Effector memory CD4-positive, alpha-beta T cell (primary cell): ENCODE results near the gene IGFALS.

Experiments
- DNase-seq, 3 donors: peaks; one replicate each; pipeline ENCODE4 v3.0.0-alpha.2; 2020
- H3K27ac ChIP-seq: 2 replicates; pipeline ENCODE4 v1.7.0; 2013; ENCODE audit warnings: mild to moderate bottlenecking, low read length, moderate library complexity; ENCODE audit not compliant: insufficient read depth, poor library complexity, severe bottlenecking
- H3K27me3 ChIP-seq: replicated peaks from 2 replicates; pipeline ENCODE4 v1.7.0; 2013; ENCODE audit warnings: mild to moderate bottlenecking, low read length; ENCODE audit not compliant: insufficient read depth, control insufficient read depth, poor library complexity, severe bottlenecking
- H3K36me3 ChIP-seq: 2 replicates; pipeline ENCODE4 v1.7.0; 2013; ENCODE audit warnings: mild to moderate bottlenecking, low read length, moderate library complexity; ENCODE audit not compliant: control insufficient read depth, insufficient read depth
- H3K4me1 ChIP-seq: 2 replicates; pipeline ENCODE4 v1.7.0; 2013; ENCODE audit warnings: low read length, mild to moderate bottlenecking; ENCODE audit not compliant: control insufficient read depth, insufficient read depth, poor library complexity, severe bottlenecking
- H3K4me3 ChIP-seq: 2 replicates; pipeline ENCODE4 v1.7.0; 2013; ENCODE audit warnings: low read length, low read depth, mild to moderate bottlenecking; ENCODE audit not compliant: insufficient read depth, poor library complexity, severe bottlenecking
- H3K9me3 ChIP-seq: 2 replicates; pipeline ENCODE4 v1.7.0; 2013; ENCODE audit warnings: mild to moderate bottlenecking, low read length, moderate library complexity; ENCODE audit not compliant: control insufficient read depth

IGFALS gene

DNA sequence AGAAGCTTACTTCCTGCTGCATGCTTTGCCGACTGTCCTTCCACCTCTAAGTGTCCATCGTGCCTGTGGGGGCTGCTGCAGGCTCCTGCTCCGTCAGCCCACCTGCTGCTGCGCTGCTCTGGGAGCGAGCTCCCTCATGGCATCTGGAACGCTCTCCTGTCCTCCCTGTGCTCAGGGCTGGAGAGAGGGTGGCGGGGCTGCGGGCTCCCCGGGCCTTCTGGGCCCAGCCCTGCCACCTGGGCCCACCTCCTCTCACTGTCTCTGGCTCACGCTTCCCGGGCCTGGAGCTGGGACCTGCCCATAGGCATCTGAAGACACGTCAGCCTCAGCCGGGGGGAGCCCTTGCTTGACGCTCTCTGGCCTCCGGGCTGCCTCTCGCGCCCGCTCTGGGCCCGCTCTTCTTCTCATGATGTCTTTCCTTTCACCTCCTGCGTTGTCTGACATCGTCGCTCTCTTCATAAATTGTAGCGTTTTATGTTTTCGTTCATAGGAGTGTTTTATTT, 49.1 kb downstream of the IGFALS start:
- H3K4me3 ChIP-seq, result no peak overlapping the region
- H3K9me3 ChIP-seq, result no peaks in the 10 kb centered on the region
- no peaks in the 10 kb centered on the region for H3K4me1 ChIP-seq
- no peak for DNase-seq
- peaks cover 54% of the 10 kb centered on the region for H3K36me3 ChIP-seq
- no peak overlapping the region for H3K27ac ChIP-seq
- H3K27me3 ChIP-seq, result no peaks in the 10 kb centered on the region

- Histone ChIP-seq H3K4me3 (no peak overlapping the region), H3K4me1 (no peaks in the 10 kb centered on the region), H3K36me3 (peaks cover 46% of the 10 kb centered on the region), H3K9me3 (no peaks in the 10 kb centered on the region), H3K27me3 (no peaks in the 10 kb centered on the region), H3K27ac (no peak overlapping the region)
- DNase-seq, result no peak
Observed at GRCh38 chr16:1743376-1744337, 49.8 kb downstream of the IGFALS start.

DNA sequence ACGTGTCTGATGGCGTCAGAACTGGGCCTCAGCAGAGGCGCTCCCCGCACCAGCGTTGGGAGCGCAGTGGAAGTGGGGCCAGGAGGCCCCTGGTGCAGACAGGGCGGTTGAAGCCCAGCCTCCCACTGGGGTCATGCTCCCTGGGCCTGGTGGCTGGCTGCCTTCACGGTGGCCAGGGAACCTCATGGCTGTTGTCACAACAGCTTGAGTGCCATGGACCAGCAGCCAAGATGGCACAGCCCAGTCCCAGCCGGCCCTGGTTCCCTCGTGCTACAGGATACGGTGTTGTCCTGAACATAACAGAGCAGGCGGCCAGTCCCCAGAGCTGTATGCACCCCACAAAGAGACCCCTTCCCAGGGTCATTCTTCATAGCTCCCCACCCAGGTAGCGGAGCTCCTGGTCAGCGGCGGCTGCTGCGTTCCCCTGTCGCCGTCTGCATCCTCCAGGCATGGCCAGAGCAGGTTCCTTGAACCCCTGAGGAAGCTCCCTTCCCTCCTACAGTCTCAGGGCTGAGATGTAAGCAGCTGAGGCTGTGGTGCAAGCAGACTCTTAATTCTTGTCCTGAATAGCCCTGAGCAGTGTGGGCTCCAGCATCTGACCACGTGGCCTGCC, 51.8 kb downstream of the IGFALS start:
- H3K9me3 ChIP-seq, result no peaks in the 10 kb centered on the region
- H3K27me3 ChIP-seq, result no peaks in the 10 kb centered on the region
- peaks cover 27% of the 10 kb centered on the region for H3K36me3 ChIP-seq
- no peak overlapping the region for H3K27ac ChIP-seq
- H3K4me1 ChIP-seq, result no peaks in the 10 kb centered on the region
- no peak for DNase-seq
- no peak overlapping the region for H3K4me3 ChIP-seq

- Histone ChIP-seq H3K4me3 (no peak overlapping the region), H3K4me1 (no peaks in the 10 kb centered on the region), H3K27ac (no peak overlapping the region), H3K9me3 (no peaks in the 10 kb centered on the region), H3K36me3 (peaks cover 20% of the 10 kb centered on the region), H3K27me3 (no peaks in the 10 kb centered on the region)
- no peak for DNase-seq
Observed at GRCh38 chr16:1740781-1741490, 52.6 kb downstream of the IGFALS start.
